Transverse colon (tissue), 3 donors: ENCODE data around the gene ST6GALNAC5.

Experiments used
- CTCF ChIP-seq, 5 experiments: fragments of 200-600 bp in 3 of 5; fragments of 450-650 bp in 2 of 5; sonication (generic) in 3 of 5; IDR thresholded peaks; 1 replicate in 2 of 5; 2 replicates in 3 of 5; pipeline ENCODE4 v1.5.1; 2016 to 2017; ENCODE audit warnings: antibody characterized with exemption in 5 of 5, inconsistent platforms in 3 of 5, mild to moderate bottlenecking in 2 of 5, moderate library complexity in 1 of 5
- EP300 ChIP-seq: sonication (generic); formaldehyde crosslinking; IDR thresholded peaks from one replicate; pipeline ENCODE4 v1.6.1; 2017; ENCODE audit warnings: antibody characterized with exemption, low read depth
- POLR2A ChIP-seq: fragments of 450-650 bp; IDR thresholded peaks from one replicate; pipeline ENCODE4 v1.6.1; 2016; ENCODE audit warnings: antibody characterized with exemption, mild to moderate bottlenecking, moderate library complexity

DNA sequence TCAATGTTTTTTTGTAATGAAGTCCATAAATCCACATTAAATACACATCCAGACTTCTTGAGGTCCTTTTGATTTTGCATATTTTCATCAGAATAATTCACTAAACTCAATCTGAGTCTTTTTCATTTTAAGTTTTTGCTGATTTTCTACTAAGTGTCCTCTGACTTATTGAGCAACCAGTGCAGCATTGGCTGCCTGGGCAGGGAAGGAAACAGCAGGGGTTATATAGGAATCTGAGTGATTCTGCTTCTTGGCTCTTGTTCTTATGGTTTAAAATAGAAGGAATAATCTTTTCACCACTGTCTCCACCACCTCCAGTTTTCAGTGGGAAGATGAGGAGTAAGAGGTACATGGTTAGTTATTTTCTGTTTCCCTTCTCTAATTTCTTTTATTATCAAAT lies 88.4 kb downstream of the ST6GALNAC5 start:
- TF ChIP-seq EP300: no peak
- TF ChIP-seq POLR2A: no peak
- TF ChIP-seq CTCF (IDR thresholded peaks at IDR 0.05): no peak
